ENCODE data around the gene ANKRD31.
"Not testable (repeated sequence)": the region's sequence is repeated elsewhere in the genome, so short reads cannot be mapped to it uniquely, and the experiment has no call there.

Gene ANKRD31

DNA sequence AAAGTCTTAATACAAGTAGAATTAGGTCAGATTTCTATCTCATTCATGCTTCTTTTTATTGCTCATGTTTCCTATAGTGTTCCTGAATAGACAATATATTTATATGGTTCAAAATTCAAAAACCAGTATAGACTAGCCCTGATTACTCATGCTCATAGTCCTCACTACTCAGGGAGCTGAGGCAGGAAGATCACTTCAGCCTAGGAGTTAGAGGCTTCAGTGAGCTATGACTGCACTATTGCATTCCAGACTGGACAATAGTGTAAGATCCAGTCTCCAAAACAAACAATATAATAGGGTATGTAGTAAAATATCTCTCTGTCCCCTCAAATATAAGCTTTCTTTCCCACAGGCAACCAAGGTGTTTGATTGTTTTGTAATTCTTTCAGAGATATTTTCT lies 2.4 kb downstream of the ANKRD31 start:
- no peak for DNase-seq

GRCh38 chr5:75226916-75227315 lies 9.8 kb downstream of the ANKRD31 start:
- DNase-seq = no peak

DNA sequence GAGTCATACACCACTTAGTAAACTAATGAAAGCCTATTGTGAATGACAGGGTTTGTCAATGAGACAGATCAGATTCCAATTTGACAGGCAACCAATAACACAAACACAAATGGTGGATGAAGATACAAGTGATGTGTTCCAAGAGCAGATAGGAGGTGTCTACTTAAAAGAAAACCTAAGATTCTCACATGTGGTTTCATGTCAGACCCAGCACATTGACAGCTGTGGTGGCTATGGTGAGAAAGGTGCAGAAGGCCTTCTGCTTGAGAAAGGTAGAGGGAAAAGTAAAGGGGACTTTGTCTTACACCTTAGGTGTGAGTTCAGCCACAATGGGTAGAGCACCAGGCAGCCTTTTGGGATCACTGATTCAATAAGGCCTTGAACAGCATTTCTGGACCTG lies 11.2 kb downstream of the ANKRD31 start:
- DNase-seq = no peak

- DNase-seq = not testable (repeated sequence)
These were observed 15.9 kb downstream of the ANKRD31 start for GRCh38 chr5:75220787-75221186.

DNA sequence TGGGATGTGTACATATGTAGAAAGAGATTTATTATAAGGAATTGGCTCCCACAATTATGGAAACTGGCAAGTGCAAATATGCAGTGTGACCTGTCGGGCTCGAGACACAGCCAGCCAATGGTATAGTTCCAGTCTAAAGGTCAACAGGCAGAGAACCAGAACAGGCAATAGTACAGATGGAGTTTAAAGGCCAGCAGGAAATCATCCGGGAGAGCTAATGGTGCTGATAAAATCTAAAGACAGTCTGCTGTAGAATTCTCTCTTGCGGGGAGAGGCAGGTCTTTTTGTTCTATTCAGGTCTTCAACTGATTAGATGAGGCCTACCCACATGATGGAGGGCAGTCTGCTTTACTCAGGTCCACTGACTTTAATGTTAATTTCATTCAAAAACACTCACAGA lies 21.8 kb downstream of the ANKRD31 start:
- DNase-seq = no peak

DNA sequence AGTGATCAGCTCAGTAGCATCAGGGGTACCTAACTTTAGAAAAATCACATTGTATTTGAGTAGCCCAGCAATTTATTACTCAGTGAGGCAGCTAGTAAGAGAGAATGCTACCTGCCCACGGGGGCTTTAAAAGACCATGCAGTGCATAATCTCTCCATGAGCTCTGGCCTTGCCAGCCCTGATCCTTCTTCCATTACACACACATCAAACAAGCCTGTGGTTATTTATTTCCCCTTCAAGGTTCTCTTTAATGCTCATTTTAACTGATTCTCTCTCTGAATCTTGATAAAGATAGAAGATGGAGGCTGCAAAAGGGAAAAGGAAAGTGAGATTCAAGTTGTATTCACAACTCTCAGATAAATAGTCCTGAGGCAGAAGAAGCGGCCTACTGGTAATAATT lies 22.3 kb downstream of the ANKRD31 start:
- no peak for DNase-seq

- no peak for DNase-seq
These were observed 33.1 kb downstream of the ANKRD31 start for GRCh38 chr5:75203604-75204003.

DNA sequence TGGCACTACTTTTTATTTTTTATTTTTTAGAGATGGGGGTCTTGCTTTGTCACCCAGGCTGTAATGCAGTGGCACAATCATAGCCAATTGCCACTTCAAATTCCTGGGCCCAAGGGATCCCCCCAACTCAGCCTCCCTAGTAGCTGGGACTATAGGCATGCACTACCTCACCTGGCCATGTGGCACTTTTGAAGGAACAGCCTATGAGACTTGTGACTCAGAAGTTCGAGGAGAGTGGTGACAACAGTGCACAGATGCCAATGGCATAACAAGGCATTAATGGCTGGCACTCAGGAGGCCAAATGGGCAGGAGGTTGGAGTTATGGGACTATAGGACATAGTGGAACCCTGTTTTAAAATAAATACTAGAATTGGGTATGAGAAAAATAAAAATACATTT lies 33.7 kb downstream of the ANKRD31 start:
- no peak for DNase-seq

DNA sequence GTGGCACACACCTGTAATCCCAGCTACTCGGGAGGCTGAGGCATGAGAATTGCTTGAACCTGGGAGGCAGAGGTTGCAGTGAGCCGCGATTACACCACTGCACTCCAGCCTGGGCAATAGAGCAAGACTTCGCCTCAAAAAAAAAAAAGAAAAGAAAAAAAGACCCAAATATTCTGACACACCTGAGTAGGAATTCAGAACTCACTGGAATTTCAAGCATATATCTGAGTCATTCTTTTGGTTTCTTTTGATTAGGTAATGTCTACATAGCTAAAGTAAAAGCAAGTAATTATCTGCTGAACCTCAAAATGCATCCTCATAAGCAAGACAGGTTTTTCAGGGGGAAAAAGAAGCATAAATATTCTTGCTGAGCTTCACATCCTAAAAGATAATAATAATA lies 35.9 kb downstream of the ANKRD31 start:
- no peak for DNase-seq

- DNase-seq = no peak
These were observed 36.7 kb downstream of the ANKRD31 start for GRCh38 chr5:75199946-75200345.

GRCh38 chr5:75199071-75199470 lies 37.6 kb downstream of the ANKRD31 start:
- DNase-seq = no peak

DNA sequence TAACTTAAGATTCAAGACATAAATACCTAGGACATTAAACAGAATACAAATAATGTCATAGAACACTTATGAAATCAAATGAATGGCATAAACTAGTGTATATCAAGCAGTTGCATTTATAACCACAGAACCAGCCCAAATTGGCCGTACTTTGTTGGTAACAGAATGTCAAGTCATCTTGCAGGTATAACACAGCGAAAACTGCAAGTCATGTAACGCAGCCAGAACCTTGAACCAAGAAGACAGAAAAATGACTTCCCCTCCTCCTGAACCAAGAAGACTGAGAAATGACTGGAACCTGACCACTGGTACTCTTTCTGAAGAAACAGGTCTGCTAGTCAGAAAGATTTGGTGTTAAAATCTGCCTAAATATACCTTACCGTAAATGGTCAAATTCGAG lies 38.9 kb downstream of the ANKRD31 start:
- DNase-seq = no peak

GRCh38 chr5:75192804-75193203 lies 43.9 kb downstream of the ANKRD31 start:
- no peak for DNase-seq

GRCh38 chr5:75192264-75192663 lies 44.4 kb downstream of the ANKRD31 start:
- DNase-seq = no peak

- no peak for DNase-seq
These were observed 46.5 kb downstream of the ANKRD31 start for GRCh38 chr5:75190227-75190626.

GRCh38 chr5:75189353-75189752 lies 47.3 kb downstream of the ANKRD31 start:
- DNase-seq = no peak

DNA sequence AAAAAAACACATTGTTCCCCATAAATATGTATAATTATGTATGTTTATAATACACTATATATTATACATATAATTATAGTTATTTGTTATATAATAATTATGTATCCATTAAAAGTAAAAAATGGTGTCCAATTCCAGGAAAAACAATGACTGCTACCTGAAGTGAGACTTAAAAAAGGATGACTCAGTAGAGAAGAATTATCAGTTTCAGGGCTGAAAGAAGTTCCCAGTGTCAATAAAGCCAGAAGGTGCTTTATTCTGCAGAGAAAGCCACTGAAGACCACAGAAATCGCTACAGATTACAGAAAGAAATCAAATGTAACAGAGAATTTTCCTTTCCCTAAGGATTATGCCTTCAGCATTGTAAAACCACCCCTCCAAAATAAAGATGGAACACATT lies 50.9 kb downstream of the ANKRD31 start:
- no peak for DNase-seq

GRCh38 chr5:75176009-75176408 lies 60.7 kb downstream of the ANKRD31 start:
- DNase-seq = not testable (repeated sequence)

DNA sequence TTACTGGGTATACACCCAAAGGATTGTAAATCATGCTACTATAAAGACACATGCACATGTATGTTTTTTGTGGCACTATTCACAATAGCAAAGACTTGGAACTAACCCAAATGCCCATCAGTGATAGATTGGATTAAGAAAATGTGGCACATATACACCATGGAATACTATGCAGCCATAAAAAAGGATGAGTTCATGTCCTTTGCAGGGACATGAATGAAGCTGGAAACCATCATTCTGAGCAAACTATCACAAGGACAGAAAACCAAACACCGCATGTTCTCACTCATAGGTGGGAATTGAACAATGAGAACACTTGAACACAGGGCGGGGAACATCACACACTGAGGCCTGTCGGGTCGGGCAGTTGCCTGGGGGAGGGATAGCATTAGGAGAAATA lies 61.8 kb downstream of the ANKRD31 start:
- DNase-seq = not testable (repeated sequence)

- peak; percentile 26 for DNase-seq
These were observed 67.2 kb downstream of the ANKRD31 start for GRCh38 chr5:75169516-75169915.

DNA sequence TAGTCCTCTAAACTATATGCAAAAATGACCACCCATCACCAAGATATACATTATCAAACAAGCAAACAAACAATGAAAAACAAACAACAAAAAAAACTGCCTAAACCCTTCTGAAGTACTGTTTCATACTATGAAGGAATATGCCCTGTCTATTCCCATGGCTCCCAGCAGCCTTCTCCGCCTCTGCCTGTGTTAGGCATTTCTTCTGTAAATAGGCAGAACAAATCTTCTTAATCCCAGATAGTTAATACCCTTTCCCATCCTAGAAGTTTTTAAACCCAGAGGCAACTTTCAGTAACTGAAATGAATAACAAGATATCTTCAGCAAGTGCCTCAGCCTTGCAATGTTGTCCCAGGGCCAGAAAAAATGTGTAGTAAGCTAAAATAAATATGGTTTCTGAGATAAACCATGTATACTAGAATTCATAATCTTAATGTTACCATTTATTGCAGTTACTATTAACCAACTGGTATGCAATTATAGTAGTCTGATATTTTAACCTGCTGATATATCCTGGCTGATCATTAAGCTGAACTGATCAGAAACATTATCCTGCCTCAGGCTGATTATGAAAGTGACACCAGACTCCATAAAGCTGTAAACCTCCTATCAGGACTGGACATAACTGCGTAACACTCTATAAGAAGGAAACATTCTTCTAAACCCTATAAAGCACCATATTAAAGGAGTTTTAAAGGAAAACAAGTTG lies 68.5 kb downstream of the ANKRD31 start:
- DNase-seq = no peak

GRCh38 chr5:75167345-75167744 lies 69.3 kb downstream of the ANKRD31 start:
- DNase-seq = peak; percentile 8

DNA sequence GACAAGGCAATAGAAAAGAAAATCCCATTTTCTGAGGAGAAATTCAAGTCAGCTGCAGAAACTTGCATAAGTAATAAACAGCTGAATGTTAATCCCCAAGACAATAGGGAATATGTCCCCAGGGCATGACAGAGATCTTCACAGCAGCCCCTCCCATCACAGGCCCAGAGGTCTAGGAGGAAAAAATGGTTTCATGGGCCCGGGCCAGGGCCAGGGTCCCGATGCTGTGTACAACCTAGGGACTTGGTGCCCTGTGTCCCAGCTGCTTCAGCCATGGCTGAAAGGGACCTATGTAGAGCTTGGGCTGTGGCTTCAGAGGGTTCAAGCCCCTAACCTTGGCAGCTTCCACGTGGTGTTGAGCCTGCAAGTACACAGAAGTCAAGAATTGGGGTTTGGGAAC lies 75.2 kb downstream of the ANKRD31 start:
- not testable (repeated sequence) for DNase-seq

DNA sequence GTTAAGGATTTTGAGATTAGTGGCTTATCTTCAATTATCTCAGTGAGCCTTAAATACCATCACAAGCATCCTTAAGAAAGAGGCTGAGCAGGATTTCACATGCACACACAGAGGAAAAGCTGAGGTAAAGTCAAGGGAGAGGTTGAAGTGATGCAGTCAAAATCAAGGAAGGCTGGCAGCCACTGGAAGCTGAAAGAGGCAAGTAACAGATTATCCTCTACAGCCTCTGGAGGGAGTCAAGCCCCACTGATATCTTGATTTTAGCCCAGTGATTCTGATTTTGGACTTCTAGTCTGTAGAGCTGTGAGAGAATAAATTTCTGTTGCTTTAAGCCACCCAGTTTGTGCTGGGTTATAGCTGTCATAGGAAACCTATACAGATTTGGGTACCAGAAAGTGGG lies 80.1 kb downstream of the ANKRD31 start:
- no peak for DNase-seq

GRCh38 chr5:75152860-75153259 lies 83.8 kb downstream of the ANKRD31 start:
- no peak for DNase-seq

All from fibroblast of skin of scalp (primary cell).